ENCODE data around the gene SLC30A1.

SLC30A1 gene

DNA sequence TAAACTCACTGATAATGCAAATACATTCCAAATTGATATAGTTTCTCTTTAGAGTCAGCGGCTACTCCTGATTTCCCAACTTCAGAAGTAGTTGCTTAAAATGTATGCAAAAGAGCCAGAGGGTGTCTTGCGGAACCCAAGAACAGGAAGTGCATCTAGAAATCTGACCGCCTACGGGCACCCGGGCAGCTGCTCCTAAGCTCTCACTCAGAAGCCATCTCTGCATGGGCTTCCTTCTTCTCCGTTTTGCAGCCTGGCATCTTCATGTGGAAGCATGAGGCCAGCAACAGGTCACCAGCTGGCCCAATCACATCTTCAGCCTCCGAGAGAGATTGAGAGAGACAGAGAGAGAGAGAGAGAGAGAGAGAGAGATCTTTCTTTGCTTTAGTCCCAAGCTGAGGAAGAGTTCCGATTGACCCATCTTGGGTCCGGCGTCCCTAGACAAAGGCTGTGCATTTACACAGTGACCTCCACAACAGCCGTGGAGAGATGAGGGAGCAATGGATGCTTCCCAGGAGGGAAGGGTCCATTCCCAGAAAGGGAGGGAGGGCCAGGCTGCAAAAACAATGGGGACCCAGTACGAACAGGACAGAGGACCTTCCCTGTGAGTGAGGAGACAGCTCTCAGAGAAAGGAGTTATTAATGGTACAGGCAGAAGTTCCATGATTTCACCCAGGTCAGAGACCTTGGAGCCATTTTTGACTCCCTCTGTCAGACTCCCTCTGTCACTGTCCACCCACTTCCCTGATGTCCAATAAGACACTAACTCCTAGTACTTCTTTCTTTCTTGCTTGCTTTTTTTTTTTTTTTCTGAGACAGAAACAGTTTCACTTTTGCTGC lies 28.2 kb upstream of the SLC30A1 start:
- DNase-seq, result no peak

DNA sequence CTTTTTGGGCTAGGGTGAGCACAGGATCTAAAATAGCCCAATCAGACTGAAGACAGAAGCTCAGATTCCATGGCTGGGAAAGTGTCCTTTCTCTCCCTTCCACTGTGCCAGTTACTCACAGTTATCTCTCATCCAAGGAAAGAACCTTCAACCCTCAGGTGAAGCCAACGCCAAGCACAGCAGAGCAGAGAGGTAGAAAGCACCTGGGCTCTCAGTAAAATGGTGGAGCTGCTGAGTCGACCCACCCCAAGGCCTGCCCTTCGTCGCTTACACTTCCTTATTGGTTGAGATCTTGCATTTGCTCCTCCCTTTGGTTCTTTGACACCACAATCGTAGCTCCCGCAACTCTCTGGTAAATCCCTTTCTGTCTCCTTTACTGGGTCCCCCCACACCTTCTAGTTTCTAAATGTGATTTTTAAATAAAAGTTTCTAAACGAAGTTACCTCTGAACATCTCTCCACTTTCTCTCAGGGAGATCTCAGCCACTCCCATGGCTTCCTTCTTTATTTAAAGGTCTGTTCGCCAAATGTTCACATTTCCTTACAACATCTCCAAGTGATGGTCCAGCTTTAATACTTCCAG lies 27.5 kb upstream of the SLC30A1 start:
- no peak for DNase-seq

GRCh38 chr1:211605603-211606331 lies 26.8 kb upstream of the SLC30A1 start:
- DNase-seq, result no peak

GRCh38 chr1:211605034-211605433 lies 26.1 kb upstream of the SLC30A1 start:
- DNase-seq, result no peak

GRCh38 chr1:211604548-211604947 lies 25.6 kb upstream of the SLC30A1 start:
- no peak for DNase-seq

DNA sequence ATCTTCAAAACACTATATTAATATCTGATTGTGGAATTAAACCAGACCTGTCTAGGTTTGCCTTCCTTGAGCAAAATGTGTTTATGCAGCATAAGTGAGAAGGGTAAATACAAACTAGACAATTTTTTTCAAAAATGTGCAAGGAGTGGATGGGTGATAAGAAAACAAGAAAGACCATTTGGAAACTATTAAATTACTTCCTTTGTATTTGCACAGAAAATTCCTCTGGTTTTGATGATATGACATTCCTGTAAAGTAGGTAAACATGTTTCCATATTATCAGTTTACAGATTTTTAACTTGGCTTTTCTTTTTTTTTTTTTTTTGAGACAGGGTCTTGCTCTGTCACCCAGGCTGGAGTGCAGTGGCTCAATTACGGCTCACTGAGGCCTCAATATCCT lies 24.8 kb upstream of the SLC30A1 start:
- DNase-seq, result no peak

DNA sequence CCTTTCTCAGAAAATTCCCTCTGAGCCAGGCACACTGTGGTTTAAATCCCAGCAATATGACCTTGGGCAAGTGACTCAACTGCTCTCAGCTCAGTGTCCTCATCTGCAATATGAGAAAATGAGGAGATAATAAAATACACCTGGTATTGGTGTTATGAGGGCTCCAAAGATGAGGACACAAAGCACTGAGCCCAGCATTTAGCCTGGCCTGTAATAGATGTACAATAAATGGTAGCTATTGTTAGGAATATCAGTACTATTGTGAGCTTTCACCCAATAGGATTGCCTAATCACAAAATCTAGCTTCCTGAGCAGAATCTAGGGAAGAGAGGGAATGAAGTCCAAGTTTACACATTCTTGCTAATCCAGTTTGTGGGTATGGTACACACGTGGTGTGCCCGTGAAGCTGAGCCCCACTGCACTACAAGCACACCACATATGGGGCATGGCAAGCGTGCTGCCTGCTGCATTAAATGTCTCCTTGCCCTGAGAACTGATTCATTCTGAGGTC lies 24.3 kb upstream of the SLC30A1 start:
- no peak for DNase-seq

DNA sequence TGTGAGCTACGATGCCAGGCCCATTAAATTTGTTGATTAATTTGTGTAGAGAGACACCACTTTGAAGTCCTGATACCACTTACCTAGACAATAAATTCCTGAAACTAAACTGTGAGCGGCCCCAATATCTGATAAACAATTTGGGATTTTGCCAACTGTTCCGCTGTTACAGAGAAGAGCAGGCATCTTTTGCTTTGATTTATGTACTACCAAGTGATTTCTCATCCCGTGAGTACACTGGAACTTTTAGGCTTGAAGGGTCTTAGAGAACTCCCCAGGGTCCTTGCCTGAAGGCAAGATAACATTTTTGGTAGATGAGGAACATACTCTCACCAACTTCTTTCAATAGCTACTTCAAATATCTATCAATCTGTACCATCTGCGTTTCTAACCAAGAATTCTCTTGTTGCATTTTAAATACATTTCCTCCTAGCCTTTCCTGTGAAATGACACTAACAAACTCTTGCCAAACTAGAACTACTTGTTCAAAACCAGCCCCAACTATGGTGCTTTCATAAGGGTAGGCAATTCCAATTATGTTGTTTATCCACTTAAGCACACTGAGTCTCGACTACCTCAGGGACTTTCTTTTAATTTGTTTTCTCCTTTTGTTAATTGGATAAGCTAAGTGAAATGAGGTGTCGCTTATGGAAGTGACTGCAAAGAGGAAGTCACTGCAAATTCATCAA lies 23.2 kb upstream of the SLC30A1 start:
- DNase-seq, result no peak

DNA sequence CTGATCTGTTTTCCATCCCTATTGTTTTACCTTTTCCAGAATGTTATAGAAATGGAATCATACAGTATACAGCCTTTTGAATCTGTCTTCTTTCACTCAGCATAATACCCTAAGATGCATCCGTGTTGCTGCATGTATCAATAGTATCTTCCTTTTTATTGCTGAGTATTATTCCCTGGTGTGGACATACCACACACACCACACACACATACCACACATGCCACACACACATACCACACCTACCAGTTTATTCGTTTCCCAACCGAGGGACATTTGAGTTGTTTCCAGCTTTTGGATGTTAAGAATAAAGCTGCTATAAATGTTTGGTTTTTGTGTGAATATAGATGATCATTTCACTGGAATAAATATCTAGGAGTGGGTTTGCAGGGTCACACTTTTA lies 22.2 kb upstream of the SLC30A1 start:
- DNase-seq, result no peak

DNA sequence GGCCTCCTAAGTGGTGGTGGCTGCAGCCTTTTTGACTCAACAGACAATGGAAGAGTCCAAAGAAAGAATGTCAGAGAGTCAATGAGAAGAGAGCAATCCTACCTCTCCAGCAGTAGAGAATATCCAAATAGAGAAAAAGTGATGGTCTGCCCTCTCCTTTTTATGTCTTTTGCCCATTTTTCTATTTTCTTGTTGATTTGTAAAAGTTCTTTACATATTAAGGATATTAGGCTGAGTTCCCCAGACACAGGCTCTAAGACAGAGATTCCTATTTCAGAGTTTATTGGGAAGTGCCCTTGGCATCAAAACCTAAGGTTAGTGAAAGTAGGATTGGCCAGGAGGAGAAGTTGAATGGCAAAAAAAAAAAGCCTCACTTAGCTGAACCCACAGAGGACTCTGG lies 20.3 kb upstream of the SLC30A1 start:
- no peak for DNase-seq

DNA sequence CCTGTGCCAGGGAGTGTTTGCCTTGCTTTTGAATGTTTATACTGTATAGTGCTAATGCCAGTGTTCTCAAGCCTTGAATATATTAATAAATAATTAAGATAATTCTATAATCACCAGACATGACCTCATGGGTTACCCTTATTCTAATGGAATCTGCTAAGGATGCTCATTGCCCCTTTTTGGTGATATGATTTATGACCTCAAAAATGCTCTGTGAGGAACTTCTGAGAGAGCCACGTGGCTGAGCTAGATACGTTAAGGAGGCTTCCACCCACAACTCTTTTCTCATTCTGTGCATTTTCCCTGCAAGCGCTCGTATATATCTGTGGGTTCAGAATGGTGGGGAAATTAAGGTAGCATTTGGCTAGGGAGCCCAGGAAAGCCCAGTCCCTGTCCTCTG lies 19.6 kb upstream of the SLC30A1 start:
- no peak for DNase-seq

- no peak for DNase-seq
These were observed 17.6 kb upstream of the SLC30A1 start for GRCh38 chr1:211596418-211597181.

DNA sequence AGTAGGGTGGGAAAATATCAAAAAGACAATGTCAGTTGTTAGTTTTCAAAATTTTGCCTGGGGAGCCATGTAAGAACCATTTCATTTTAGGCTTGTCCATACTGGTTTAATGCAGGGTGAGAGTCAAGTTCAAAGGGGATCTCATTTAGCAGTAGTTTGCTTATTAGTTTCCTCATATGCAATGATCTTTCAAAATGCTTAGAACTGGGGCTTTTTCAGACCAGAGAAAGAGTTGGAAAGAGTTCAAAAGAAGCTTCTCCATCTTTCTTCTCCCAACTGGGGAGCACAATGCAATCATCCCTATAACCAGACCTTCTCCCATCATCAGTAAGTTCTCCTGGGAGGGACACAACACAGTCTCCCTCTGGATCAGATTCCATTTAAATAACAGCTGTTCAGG lies 16.5 kb upstream of the SLC30A1 start:
- no peak for DNase-seq

- DNase-seq, result no peak
These were observed 13.1 kb upstream of the SLC30A1 start for GRCh38 chr1:211591980-211592493.

GRCh38 chr1:211589782-211590721 lies 11.1 kb upstream of the SLC30A1 start:
- no peak for DNase-seq

- DNase-seq, result no peak
These were observed 9.8 kb upstream of the SLC30A1 start for GRCh38 chr1:211588711-211589110.

GRCh38 chr1:211587123-211587522 lies 8.2 kb upstream of the SLC30A1 start:
- no peak for DNase-seq

DNA sequence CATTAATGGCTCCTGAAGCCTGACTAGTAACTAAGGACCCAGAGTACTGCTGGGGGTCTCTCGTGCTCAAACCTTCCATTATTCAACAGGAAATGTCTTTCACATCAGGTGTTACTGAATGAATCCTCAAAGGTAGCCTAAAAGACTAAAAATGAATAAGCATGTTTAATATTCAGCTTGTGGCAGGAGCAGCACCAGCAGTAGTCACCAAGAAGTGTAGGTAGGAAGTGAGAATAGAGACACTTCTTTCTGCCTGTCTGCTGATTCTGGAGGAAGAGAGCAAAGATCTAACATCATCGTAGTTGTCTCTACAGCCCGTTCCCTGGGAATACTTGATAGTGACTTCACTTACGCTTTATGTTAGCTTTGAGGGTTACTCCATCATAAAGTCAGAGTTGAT lies 7.6 kb upstream of the SLC30A1 start:
- no peak for DNase-seq

- DNase-seq, result no peak
These were observed 4.3 kb upstream of the SLC30A1 start for GRCh38 chr1:211583011-211583992.

DNA sequence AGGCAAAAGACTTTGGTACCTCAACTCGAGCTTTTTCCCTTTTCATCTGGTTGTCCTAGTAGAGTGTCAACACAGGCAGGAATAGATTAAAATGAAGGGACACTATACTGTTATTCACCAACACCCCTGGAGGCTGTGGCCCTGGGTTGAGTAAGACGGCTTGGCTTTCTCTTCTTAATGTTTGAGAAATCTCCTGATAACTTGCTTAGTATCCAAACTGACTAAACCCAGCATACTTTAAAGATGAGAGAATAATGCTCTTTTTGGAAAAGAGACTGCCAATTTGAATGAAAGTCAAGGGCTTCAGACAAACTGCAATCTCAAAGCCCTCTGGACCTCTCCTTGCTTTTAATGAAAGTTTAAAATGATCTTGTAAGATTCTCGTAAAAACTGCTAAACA lies 2.6 kb upstream of the SLC30A1 start:
- DNase-seq, result no peak

Data from right forelimb (tissue), 1 donor.